Endothelial cell (in vitro differentiated cells): ENCODE measurements around the gene VASH1. TPM values are rescaled to one million over a fixed set of nuclear protein-coding genes. Genes with fewer than 3 reads are reported as not detected.
A peak's percentile ranks its signal among the peaks of the same experiment; 100 is the strongest.

Experiments
- DNase-seq: peaks from one replicate; pipeline ENCODE4 v3.0.0; 2021; ENCODE audit warnings: low spot score
- H3K27ac Mint-ChIP-seq: one replicate; pipeline ENCODE4 v1.8.0; 2021; ENCODE audit warnings: mixed read lengths, inconsistent platforms; ENCODE audit not compliant: unreplicated experiment
- H3K27me3 Mint-ChIP-seq: one replicate; pipeline ENCODE4 v1.8.0; 2021; ENCODE audit warnings: mild to moderate bottlenecking, moderate library complexity, mixed read lengths, inconsistent platforms; ENCODE audit not compliant: unreplicated experiment
- H3K36me3 Mint-ChIP-seq: one replicate; pipeline ENCODE4 v1.8.0; 2021; ENCODE audit warnings: mild to moderate bottlenecking, low read depth, mixed read lengths, inconsistent platforms; ENCODE audit not compliant: unreplicated experiment
- H3K4me1 Mint-ChIP-seq: one replicate; pipeline ENCODE4 v1.8.0; 2021; ENCODE audit warnings: mild to moderate bottlenecking, mixed read lengths, inconsistent platforms; ENCODE audit not compliant: unreplicated experiment
- H3K4me3 Mint-ChIP-seq: one replicate; pipeline ENCODE4 v1.8.0; 2021; ENCODE audit warnings: mild to moderate bottlenecking, mixed read lengths, inconsistent platforms; ENCODE audit not compliant: unreplicated experiment
- H3K9me3 Mint-ChIP-seq: one replicate; pipeline ENCODE4 v1.8.0; 2021; ENCODE audit warnings: mixed read lengths, inconsistent platforms; ENCODE audit not compliant: unreplicated experiment
- CTCF ChIP-seq: fragments of 200-600 bp; sonication (generic); IDR thresholded peaks from one replicate; pipeline ENCODE4 v1.5.0; 2021; ENCODE audit warnings: antibody characterized with exemption; ENCODE audit not compliant: unreplicated experiment
- total RNA-seq: library from RNA; stranded (reverse); fragmentation: NEBNext Ultra II Directional; extraction: Animal tissue kit (Norgen Biotek cat#: 25700); gene quantifications from one replicate; pipeline ENCODE4 v1.2.1, GENCODE V29; 2021; ENCODE audit not compliant: unreplicated experiment

Gene VASH1
- total RNA-seq, 1 donor from 2014 or later = 166 TPM

- no peak overlapping the region for H3K27ac Mint-ChIP-seq
- H3K4me3 Mint-ChIP-seq = no peak overlapping the region
- peaks cover 2% of the 10 kb centered on the region for H3K27me3 Mint-ChIP-seq
- no peak for TF ChIP-seq CTCF
- H3K4me1 Mint-ChIP-seq = peaks cover 20% of the 10 kb centered on the region
- no peaks in the 10 kb centered on the region for H3K9me3 Mint-ChIP-seq
- H3K36me3 Mint-ChIP-seq = peaks cover 19% of the 10 kb centered on the region
- no peak for DNase-seq
Observed at GRCh38 chr14:76810525-76810924, 49.3 kb downstream of the VASH1 start.

GRCh38 chr14:76810953-76811400 is 49.7 kb downstream of the VASH1 start:
- TF ChIP-seq CTCF = no peak
- Mint-ChIP-seq H3K4me3 (peak overlapping the region; percentile 97), H3K36me3 (peaks cover 19% of the 10 kb centered on the region), H3K9me3 (no peaks in the 10 kb centered on the region), H3K27me3 (peaks cover 2% of the 10 kb centered on the region), H3K27ac (peak overlapping the region; percentile 31), H3K4me1 (peaks cover 20% of the 10 kb centered on the region)
- DNase-seq = peak; percentile 17

- H3K4me3 Mint-ChIP-seq = peak overlapping the region; percentile 97
- H3K27me3 Mint-ChIP-seq = peaks cover 2% of the 10 kb centered on the region
- no peak for TF ChIP-seq CTCF
- DNase-seq = no peak
- H3K36me3 Mint-ChIP-seq = peaks cover 19% of the 10 kb centered on the region
- H3K4me1 Mint-ChIP-seq = peaks cover 20% of the 10 kb centered on the region
- H3K9me3 Mint-ChIP-seq = no peaks in the 10 kb centered on the region
- H3K27ac Mint-ChIP-seq = no peak overlapping the region
Observed at GRCh38 chr14:76811561-76811960, 50.3 kb downstream of the VASH1 start.

- TF ChIP-seq CTCF = no peak
- Mint-ChIP-seq H3K27ac (no peak overlapping the region), H3K4me1 (peaks cover 20% of the 10 kb centered on the region)
Observed at GRCh38 chr14:76812093-76812421, 50.8 kb downstream of the VASH1 start.

GRCh38 chr14:76812422-76813383 is 51.4 kb downstream of the VASH1 start, which contains the start of gene ANGEL1:
Gene ANGEL1 (minus strand): TSS chr14:76812882. CDS start chr14:76812827, 55 bp downstream.
- TF ChIP-seq CTCF = no peak
- H3K4me1 Mint-ChIP-seq = peaks cover 20% of the 10 kb centered on the region
- peak; percentile 96 for DNase-seq
- H3K4me3 Mint-ChIP-seq = peak within 1 kb of the TSS; percentile 97
- peaks cover 13% of the 10 kb centered on the region for H3K36me3 Mint-ChIP-seq
- peaks cover 2% of the 10 kb centered on the region for H3K27me3 Mint-ChIP-seq
- H3K27ac Mint-ChIP-seq = peak within 1 kb of the TSS; percentile 95
- H3K9me3 Mint-ChIP-seq = no peaks in the 10 kb centered on the region

More at GRCh38 chr14:76812093-76812421, 50.8 kb downstream of the VASH1 start:
- Mint-ChIP-seq H3K36me3 (peaks cover 17% of the 10 kb centered on the region), H3K4me3 (peak overlapping the region; percentile 97), H3K27me3 (peaks cover 2% of the 10 kb centered on the region), H3K9me3 (no peaks in the 10 kb centered on the region)
- DNase-seq = peak; percentile 9
